Measurements from ENCODE around the gene OR4C3.
"Not testable (repeated sequence)": the region's sequence is repeated elsewhere in the genome, so short reads cannot be mapped to it uniquely, and the experiment has no call there.

The OR4C3 gene

GRCh38 chr11:48324620-48325019 lies at the start of gene OR4C3:
Gene OR4C3 (plus strand): TSS chr11:48324920. CDS start chr11:48325022, 102 bp downstream.
- DNase-seq = not testable (repeated sequence)

- DNase-seq = no peak
These were observed 18.8 kb upstream of the OR4C3 start, which contains the start of gene OR4S1 for GRCh38 chr11:48305923-48306322. Gene OR4S1 (plus strand): TSS chr11:48306223. CDS start chr11:48306223, 0 bp downstream.

GRCh38 chr11:48307760-48308386 lies 16.8 kb upstream of the OR4C3 start:
- peak; percentile 19 to 81 for DNase-seq

DNA sequence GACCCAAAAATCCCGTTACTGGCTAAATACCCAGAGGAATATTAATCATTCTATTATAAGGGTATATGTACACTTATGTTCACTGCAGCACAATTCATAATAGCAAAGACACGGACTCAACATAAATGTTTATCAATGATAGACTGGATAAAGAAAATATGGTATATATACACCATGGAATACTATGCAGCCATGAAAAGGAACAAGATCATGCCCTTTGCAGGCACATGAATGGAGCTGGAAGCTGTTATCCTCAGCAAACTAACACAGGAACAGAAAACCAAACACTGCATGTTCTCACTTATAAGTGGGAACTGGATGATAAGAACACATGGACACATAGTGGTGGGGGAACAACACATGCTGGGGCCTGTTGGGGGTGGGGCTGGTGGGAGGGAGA lies 11.1 kb upstream of the OR4C3 start:
- DNase-seq = not testable (repeated sequence)

- not testable (repeated sequence) for DNase-seq
These were observed 4.9 kb upstream of the OR4C3 start for GRCh38 chr11:48319813-48320212.

DNA sequence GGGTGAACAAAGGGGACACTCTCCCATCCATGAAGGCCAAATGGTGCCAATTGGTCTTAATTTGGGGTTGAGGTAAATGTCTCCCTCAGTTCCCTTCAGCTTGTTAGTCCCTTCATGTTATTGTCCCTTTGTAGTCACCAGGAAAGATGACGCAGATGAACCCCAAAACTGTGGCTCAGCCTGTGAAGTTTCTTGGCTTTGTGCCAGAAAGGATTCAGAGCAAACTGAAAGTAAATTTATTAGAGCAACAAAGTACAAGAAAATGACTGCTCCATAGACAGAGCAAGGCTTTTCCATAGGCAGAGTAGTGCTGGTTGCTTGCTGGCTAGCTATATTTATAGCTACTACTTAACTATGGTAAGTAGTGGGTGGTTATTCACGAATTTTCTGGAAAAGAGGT lies 16.7 kb downstream of the OR4C3 start:
- DNase-seq = no peak

DNA sequence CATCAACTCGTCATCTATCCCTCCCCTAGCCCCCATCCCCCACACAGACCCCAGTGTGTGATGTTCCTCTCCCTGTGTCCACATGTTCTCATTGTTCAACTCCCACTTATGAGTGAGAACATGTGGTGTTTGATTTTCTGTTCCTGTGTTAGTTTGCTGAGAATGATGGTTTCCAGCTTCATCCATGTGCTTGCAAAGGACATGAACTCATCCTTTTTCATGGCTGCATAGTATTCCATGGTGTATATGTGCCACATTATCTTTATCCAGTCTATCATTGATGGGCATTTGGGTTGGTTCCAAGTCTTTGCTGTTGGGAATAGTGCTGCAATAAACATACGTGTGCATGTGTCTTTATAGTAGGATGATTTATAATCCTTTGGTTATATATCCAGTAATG lies 17.8 kb downstream of the OR4C3 start:
- not testable (repeated sequence) for DNase-seq

- not testable (repeated sequence) for DNase-seq
These were observed 21.6 kb downstream of the OR4C3 start for GRCh38 chr11:48346286-48346685.

- no peak for DNase-seq
These were observed 29.3 kb downstream of the OR4C3 start for GRCh38 chr11:48354013-48354412.

GRCh38 chr11:48354677-48355076 lies 30.0 kb downstream of the OR4C3 start:
- no peak for DNase-seq

GRCh38 chr11:48361289-48361688 lies 36.6 kb downstream of the OR4C3 start:
- not testable (repeated sequence) for DNase-seq

DNA sequence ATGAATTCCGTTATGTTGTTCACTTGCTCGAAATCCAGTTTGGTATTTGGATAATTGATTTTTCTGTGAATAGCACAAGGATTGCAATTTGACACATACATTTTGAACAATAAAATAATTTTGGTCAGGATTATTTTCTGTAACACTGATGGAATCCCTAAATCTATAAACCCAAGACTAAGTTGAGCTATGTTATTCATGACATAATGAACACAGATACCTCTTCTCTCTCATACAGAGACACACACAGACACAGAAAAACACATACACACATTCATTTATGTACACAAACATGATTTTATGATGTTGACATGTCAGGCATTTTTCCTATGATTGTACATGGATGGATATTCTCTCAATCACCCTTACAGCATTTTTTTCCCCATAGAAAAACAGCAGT lies 41.6 kb downstream of the OR4C3 start, which contains the start of gene OR4C5:
Gene OR4C5, minus strand, starts transcription at position 101 of the 400 bp plus-strand sequence. Its CDS starts 0 bp downstream, at position 101.
- DNase-seq = no peak
